ENCODE measurements around the gene HOXA6. TPM values are rescaled to one million over a fixed set of nuclear protein-coding genes. Genes with fewer than 3 reads are reported as not detected.

The HOXA6 gene
- total RNA-seq: 10 to 100 TPM; 11.1 to 30.9 (median 18.7) TPM

DNA sequence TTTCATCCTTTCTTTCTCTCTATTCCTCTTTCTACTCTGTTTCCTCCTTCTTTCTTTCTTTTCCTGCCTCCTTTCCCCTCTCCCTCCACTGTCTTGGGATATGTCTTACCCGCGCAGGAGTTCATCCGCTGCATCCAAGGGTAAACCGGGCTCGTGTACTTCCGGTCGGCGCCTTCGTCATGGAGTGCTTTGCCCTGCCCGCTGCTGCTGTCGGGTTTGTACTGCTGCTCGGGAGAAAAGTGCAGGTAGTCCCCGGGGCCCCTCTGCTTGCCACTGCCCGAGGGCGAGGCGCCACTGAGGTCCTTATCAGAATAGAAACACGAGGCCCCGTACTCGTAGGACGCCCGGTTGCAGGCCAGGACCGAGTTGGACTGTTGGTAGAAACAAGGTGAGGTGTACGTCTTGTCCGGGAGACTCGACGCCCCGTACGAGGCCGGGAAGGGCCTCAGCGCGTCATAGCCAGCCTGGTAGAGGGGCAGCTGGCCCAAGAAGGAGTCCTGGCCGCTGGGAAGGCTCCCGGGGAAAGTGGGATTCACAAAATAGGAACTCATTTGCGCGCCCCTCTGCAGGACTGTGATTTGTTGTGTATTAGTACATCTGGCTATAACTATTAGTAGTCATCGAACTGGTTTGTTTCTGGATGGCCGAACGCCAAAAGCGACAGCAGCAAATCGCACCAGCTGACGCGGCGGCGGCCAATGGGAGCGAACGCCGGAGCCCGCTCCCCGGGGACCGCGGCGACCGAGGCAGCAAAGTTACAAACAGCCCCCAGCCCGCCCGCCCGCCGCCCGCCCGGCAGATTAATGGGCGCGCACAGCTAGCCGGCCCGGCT is at the start of gene HOXA6:
Gene HOXA6, minus strand, starts transcription at position 576 of the 832 bp plus-strand sequence. Its CDS starts 25 bp downstream, at position 551.
- Histone ChIP-seq H3K27me3 (peaks cover 0 to 98% of the 10 kb centered on the region in 2 donors), H3K9me3 (no peaks in the 10 kb centered on the region), H3K4me3 (peak within 1 kb of the TSS; percentile 38 to 58 (median 42)), H3K4me1 (peaks cover 0 to 71% (median 10%) of the 10 kb centered on the region in 4 donors), H3K27ac (peak within 1 kb of the TSS; percentile 67 to 88 (median 76)), H3K36me3 (peaks cover 0 to 23% (median 0%) of the 10 kb centered on the region in 3 donors)
- DNase-seq (ENCODE audit: low spot score in 2 of 2): peak in 1 of 2 donors; percentile 68
- WGBS, 2 donors: 21 to 22% methylated on average over 46 to 49 of the region's 63 CpGs
- TF ChIP-seq POLR2A (IDR thresholded peaks at IDR 0.05) (no peak), EP300 (IDR thresholded peaks at IDR 0.05) (peak in 1 of 2 donors; percentile 7)

DNA sequence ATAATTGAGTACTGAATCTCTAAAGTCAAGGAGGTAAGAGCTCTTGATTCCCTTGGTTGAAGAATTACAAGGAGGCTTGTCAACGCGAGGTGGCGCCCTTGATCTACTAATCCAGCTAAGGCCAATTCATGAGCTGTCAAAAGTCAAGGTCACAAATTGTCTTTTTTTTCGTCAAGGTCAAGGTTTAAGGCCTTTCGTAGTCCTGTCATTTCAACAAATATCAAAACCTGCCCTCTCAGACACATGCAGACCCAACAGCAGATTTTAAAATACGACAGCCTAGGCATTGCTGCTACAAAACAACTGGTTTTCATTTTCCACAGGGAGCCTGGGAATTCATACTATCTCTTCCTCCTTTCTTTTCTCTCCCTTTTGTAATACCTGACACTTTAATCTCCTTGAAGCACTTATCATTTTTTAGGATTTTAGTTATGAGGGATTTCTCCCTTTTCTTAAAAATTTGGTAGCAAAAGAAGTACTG is 48.8 kb upstream of the HOXA6 start:
- DNase-seq (ENCODE audit: low spot score in 2 of 2): peak; percentile 87 to 98
- no peak overlapping the region for H3K4me3 ChIP-seq
- H3K9me3 ChIP-seq: no peaks in the 10 kb centered on the region
- TF ChIP-seq, protein P1, sequence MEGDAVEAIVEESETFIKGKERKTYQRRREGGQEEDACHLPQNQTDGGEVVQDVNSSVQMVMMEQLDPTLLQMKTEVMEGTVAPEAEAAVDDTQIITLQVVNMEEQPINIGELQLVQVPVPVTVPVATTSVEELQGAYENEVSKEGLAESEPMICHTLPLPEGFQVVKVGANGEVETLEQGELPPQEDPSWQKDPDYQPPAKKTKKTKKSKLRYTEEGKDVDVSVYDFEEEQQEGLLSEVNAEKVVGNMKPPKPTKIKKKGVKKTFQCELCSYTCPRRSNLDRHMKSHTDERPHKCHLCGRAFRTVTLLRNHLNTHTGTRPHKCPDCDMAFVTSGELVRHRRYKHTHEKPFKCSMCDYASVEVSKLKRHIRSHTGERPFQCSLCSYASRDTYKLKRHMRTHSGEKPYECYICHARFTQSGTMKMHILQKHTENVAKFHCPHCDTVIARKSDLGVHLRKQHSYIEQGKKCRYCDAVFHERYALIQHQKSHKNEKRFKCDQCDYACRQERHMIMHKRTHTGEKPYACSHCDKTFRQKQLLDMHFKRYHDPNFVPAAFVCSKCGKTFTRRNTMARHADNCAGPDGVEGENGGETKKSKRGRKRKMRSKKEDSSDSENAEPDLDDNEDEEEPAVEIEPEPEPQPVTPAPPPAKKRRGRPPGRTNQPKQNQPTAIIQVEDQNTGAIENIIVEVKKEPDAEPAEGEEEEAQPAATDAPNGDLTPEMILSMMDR (IDR thresholded peaks at IDR 0.05): peak; percentile 55 to 82 (median 77)
- TF ChIP-seq EP300 (IDR thresholded peaks at IDR 0.05): peak in 1 of 2 donors; percentile 23
- no peak for TF ChIP-seq POLR2A (IDR thresholded peaks at IDR 0.05)
- 1 to 3% methylated on average over 6 of the region's 6 CpGs for WGBS, 2 donors
- H3K36me3 ChIP-seq: no peaks in the 10 kb centered on the region
- no peak overlapping the region for H3K27ac ChIP-seq
- peaks cover 0 to 54% (median 29%) of the 10 kb centered on the region in 4 donors for H3K4me1 ChIP-seq
- peaks cover 7 to 87% of the 10 kb centered on the region in 2 donors for H3K27me3 ChIP-seq

DNA sequence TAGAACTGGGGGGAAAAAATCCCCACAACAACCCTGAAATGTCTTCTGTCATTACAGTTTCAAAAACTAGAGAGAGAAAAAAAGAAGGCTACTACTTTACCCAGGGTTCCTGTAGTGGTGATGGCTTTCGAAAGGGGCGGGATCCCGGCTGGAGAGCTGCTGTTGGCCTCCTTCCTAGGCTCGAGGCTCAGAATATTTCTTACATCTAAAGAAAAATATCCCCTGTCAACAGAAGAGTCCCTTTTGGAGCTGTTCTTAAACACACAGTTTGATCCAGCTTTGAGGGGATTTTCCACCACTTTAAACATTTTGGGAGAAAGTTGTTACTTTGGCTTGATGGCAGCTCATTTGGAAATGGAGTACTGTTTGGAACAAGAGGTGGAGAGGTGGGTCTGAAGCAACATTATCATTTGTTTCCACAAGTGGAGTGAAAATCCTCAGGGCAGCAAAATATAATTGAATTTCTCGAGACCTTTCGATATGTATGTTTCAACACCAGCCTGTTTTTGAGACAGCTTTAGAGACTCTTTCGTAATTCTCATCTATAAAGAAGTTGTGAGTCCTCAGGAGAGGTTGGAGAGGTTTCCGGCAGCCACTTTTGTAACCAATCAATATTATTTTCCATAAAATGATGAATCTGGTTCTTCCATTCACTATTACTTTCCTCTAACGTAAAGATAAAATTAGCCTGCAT is 47.3 kb upstream of the HOXA6 start:
- Histone ChIP-seq H3K9me3 (no peaks in the 10 kb centered on the region), H3K36me3 (no peaks in the 10 kb centered on the region), H3K4me3 (no peak overlapping the region), H3K27me3 (peaks cover 7 to 90% of the 10 kb centered on the region in 2 donors), H3K4me1 (peaks cover 0 to 39% (median 19%) of the 10 kb centered on the region in 4 donors), H3K27ac (no peak overlapping the region)
- no peak for DNase-seq (ENCODE audit: low spot score in 2 of 2)
- TF ChIP-seq EP300 (IDR thresholded peaks at IDR 0.05): no peak
- TF ChIP-seq, protein P1 (IDR thresholded peaks at IDR 0.05): no peak
- TF ChIP-seq POLR2A (IDR thresholded peaks at IDR 0.05): no peak
- 49 to 55% methylated on average over 9 of the region's 9 CpGs for WGBS, 2 donors

DNA sequence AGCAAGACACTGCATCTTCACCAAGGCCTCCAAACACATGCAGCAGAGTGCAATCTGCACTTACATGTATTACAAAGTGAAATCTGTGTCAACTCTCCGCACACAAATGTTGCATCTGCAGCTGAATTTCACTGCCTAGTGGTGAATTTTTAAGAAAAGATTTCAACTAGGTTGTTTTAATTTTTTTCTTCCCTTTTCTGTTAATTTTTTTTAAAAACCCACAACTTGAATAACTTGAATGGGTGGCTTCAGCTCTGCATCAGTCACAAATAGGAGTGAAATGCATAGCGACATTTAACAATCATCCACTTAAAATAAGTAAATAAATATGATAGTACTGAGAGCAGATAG is 46.4 kb upstream of the HOXA6 start:
- DNase-seq (ENCODE audit: low spot score in 2 of 2): no peak
- Histone ChIP-seq H3K27me3 (peaks cover 7 to 94% of the 10 kb centered on the region in 2 donors), H3K27ac (no peak overlapping the region), H3K4me3 (no peak overlapping the region), H3K4me1 (peaks cover 0 to 38% (median 21%) of the 10 kb centered on the region in 4 donors), H3K36me3 (no peaks in the 10 kb centered on the region), H3K9me3 (no peaks in the 10 kb centered on the region)
- WGBS, 2 donors: 58 to 67% methylated on average over 2 of the region's 2 CpGs
- TF ChIP-seq, protein P1 (IDR thresholded peaks at IDR 0.05): no peak
- TF ChIP-seq POLR2A (IDR thresholded peaks at IDR 0.05) (no peak), EP300 (IDR thresholded peaks at IDR 0.05) (no peak)

DNA sequence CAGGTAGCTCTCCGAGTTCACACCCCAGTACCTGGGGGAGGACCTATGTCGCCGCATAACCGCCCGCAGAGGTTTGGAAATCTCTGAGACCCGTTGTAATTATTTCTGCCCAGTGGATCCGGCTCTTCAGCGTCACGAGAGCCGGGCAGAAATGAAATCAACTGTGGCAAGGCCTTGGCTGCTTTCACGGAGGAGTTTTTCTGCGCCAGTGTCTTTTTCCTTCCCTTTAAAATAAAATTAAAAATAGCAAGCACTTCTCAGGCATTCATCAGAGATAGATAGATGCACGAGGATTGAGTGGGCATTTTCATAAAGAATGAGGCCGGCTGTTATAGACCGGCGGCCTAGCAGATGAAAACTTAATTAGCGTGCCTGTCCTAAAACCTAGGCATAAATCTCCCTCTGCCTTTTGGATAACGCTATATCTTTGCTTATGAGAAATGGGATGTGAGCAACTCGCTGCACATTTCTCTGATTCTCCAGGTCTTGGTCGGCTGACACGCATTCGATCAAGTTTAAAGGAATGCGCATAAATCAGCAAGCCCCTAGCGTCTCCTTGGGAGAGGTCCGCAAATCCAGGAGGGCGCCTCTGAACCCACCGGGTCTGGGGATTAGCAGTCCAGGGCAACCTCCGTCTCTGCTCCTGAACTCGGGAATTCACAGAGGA is 45.9 kb upstream of the HOXA6 start:
- peak in 1 of 2 donors; percentile 12 for DNase-seq (ENCODE audit: low spot score in 2 of 2)
- peaks cover 7 to 94% of the 10 kb centered on the region in 2 donors for H3K27me3 ChIP-seq

More for the DNA sequence above, 45.9 kb upstream of the HOXA6 start:
- 37 to 46% methylated on average over 28 to 29 of the region's 29 CpGs for WGBS, 2 donors
- TF ChIP-seq POLR2A (IDR thresholded peaks at IDR 0.05): no peak
- no peaks in the 10 kb centered on the region for H3K36me3 ChIP-seq
- no peaks in the 10 kb centered on the region for H3K9me3 ChIP-seq
- H3K27ac ChIP-seq: peak overlapping the region in 1 of 4 donors; percentile 87
- peak overlapping the region in 3 of 4 donors; percentile 19 to 51 (median 43) for H3K4me3 ChIP-seq
- peaks cover 0 to 38% (median 23%) of the 10 kb centered on the region in 4 donors for H3K4me1 ChIP-seq
